GM12891 (cell line): ENCODE measurements around the gene KCNQ5.

Experiments used
- POLR2A ChIP-seq: IDR thresholded peaks from 2 replicates; pipeline ENCODE4 v1.6.1; 2011; ENCODE audit warnings: low read depth, low read length, control low read depth
- POLR2AphosphoS5 ChIP-seq: IDR thresholded peaks from 2 replicates; pipeline ENCODE4 v1.6.1; 2011; ENCODE audit warnings: low read depth, low read length, control low read depth
- POU2F2 ChIP-seq: IDR thresholded peaks from 2 replicates; pipeline ENCODE4 v1.6.1; 2011; ENCODE audit warnings: low read depth, mild to moderate bottlenecking, control low read depth, low read length, moderate library complexity

- TF ChIP-seq POLR2A (no peak), POLR2AphosphoS5 (no peak), POU2F2 (no peak)
Measured at GRCh38 chr6:73194744-73195143, 572.9 kb downstream of the KCNQ5 start.
